HepG2 (cell line): Measurements from ENCODE around the gene SBNO1. TPM values are rescaled to one million over a fixed set of nuclear protein-coding genes. Genes with fewer than 3 reads are reported as not detected.
A peak's percentile ranks its signal among the peaks of the same experiment; 100 is the strongest.

Experiments
- AGO1 ChIP-seq: fragments of 200-400 bp; formaldehyde crosslinking; IDR thresholded peaks from 2 replicates; pipeline ENCODE4 v1.6.1; 2017; ENCODE audit warnings: mild to moderate bottlenecking, low read depth, low read length, moderate library complexity; ENCODE audit not compliant: poor library complexity, severe bottlenecking
- CEBPB ChIP-seq: IDR thresholded peaks from 2 replicates; pipeline ENCODE4 v1.6.1; 2011; ENCODE audit warnings: low read depth, low read length, improper control_type of control experiment, borderline replicate concordance
- CEBPG ChIP-seq: IDR thresholded peaks from 2 replicates; pipeline ENCODE4 v1.6.1; 2016
- CENPX ChIP-seq: sonication (generic); formaldehyde crosslinking; IDR thresholded peaks from 2 replicates; pipeline ENCODE4 v1.9.0; 2021; ENCODE audit warnings: mild to moderate bottlenecking, missing genetic modification reagents, moderate library complexity
- FIP1L1 ChIP-seq: fragments of 200-400 bp; formaldehyde crosslinking; IDR thresholded peaks from 2 replicates; pipeline ENCODE4 v1.6.1; 2018; ENCODE audit warnings: low read depth, mild to moderate bottlenecking, low read length, moderate library complexity, borderline replicate concordance; ENCODE audit not compliant: insufficient read depth
- HOXD1 ChIP-seq: sonication (generic); formaldehyde crosslinking; IDR thresholded peaks from 2 replicates; pipeline ENCODE4 v1.5.0; 2020; ENCODE audit warnings: missing genetic modification reagents
- KLF6 ChIP-seq: IDR thresholded peaks from 2 replicates; pipeline ENCODE4 v1.8.0; 2016; ENCODE audit warnings: missing biosample characterization, missing genetic modification reagents
- NFE2L1 ChIP-seq: sonication (generic); formaldehyde crosslinking; IDR thresholded peaks from 2 replicates; pipeline ENCODE4 v1.4.0; 2020; ENCODE audit warnings: missing genetic modification reagents, mild to moderate bottlenecking, borderline replicate concordance
- POGK ChIP-seq: sonication (generic); formaldehyde crosslinking; conservative IDR thresholded peaks from 2 replicates; pipeline ENCODE4 v1.8.0; 2022; ENCODE audit warnings: mild to moderate bottlenecking, moderate library complexity, missing genetic modification reagents
- SP140L ChIP-seq: sonication (generic); formaldehyde crosslinking; IDR thresholded peaks from 2 replicates; pipeline ENCODE4 v1.4.0; 2020; ENCODE audit warnings: missing genetic modification reagents, borderline replicate concordance
- TEAD3 ChIP-seq: optimal IDR thresholded peaks from 2 replicates; pipeline ENCODE3; 2016; ENCODE audit warnings: borderline replicate concordance
- ZBTB7A ChIP-seq: sonication (generic); formaldehyde crosslinking; IDR thresholded peaks from 2 replicates; pipeline ENCODE4 v1.8.0; 2022; ENCODE audit warnings: mild to moderate bottlenecking, missing genetic modification reagents
- ZNF235 ChIP-seq: sonication (generic); formaldehyde crosslinking; IDR thresholded peaks from 2 replicates; pipeline ENCODE4 v1.8.1; 2023; ENCODE audit warnings: mild to moderate bottlenecking, missing genetic modification reagents, borderline replicate concordance
- ZNF256 ChIP-seq: sonication (generic); formaldehyde crosslinking; conservative IDR thresholded peaks from 2 replicates; pipeline ENCODE4 v1.4.0; 2020; ENCODE audit warnings: missing genetic modification reagents
- ZNF264 ChIP-seq: sonication (generic); formaldehyde crosslinking; IDR thresholded peaks from 2 replicates; pipeline ENCODE4 v1.4.0; 2020; ENCODE audit warnings: missing genetic modification reagents
- ZNF484 ChIP-seq: sonication (generic); formaldehyde crosslinking; IDR thresholded peaks from 2 replicates; pipeline ENCODE4 v1.5.1; 2020; ENCODE audit warnings: mild to moderate bottlenecking, low read depth, missing genetic modification reagents, borderline replicate concordance
- ZNF644 ChIP-seq: IDR thresholded peaks from 2 replicates; pipeline ENCODE4 v1.6.1; 2016; ENCODE audit warnings: low read depth
- ZNF772 ChIP-seq: sonication (generic); formaldehyde crosslinking; IDR thresholded peaks from 2 replicates; pipeline ENCODE4 v1.5.0; 2020; ENCODE audit warnings: mild to moderate bottlenecking, missing genetic modification reagents
- polyA plus RNA-seq, 8 experiments: library from polyadenylated mRNA; depleted of rRNA in 3 of 8; stranded (reverse) in 7 of 8; unstranded in 1 of 8; fragments of >200 nt; fragmentation: Illumina TruSeq in 4 of 8; extraction: Trizol in 4 of 8; gene quantifications; 2 replicates each; pipeline versions ENCODE4 v1.2.1 to v1.2.3, GENCODE V29; 2011 to 2016; ENCODE audit warnings: low read depth in 4 of 8, missing spikeins in 1 of 8, mixed read lengths in 1 of 8; ENCODE audit not compliant: insufficient read depth in 1 of 8
- total RNA-seq, 5 experiments: library from RNA; depleted of rRNA; stranded (reverse); fragments of >200 nt; fragmentation: Illumina TruSeq; extraction: Trizol; gene quantifications; 2 replicates each; pipeline ENCODE4 v1.2.3, GENCODE V29; 2016; ENCODE audit warnings: low read depth in 1 of 5
- TF ChIP-seq, protein P1 (sequence below), 2 experiments: fragments of 450-650 bp in 1 of 2; sonication (generic) in 1 of 2; formaldehyde crosslinking in 1 of 2; IDR thresholded peaks; 2 replicates each; pipeline versions ENCODE4 v1.6.1 to v1.8.0; 2016 to 2022; ENCODE audit warnings: antibody characterized with exemption in 1 of 2, mild to moderate bottlenecking in 1 of 2, missing genetic modification reagents in 1 of 2
- TF ChIP-seq, protein P2 (sequence below), 2 experiments: fragments of 450-650 bp in 1 of 2; sonication (generic) in 1 of 2; formaldehyde crosslinking; IDR thresholded peaks; 2 replicates each; pipeline versions ENCODE4 v1.5.0 to v1.8.0; 2020 to 2022; ENCODE audit warnings: mild to moderate bottlenecking in 1 of 2, missing genetic modification reagents in 1 of 2

SBNO1 gene
- total and polyA plus RNA-seq, 2 of the 13 experiments (the other 11 are each of a cell fraction or from before 2014, with no cell fraction given), result 10.9 to 40.2 TPM

DNA sequence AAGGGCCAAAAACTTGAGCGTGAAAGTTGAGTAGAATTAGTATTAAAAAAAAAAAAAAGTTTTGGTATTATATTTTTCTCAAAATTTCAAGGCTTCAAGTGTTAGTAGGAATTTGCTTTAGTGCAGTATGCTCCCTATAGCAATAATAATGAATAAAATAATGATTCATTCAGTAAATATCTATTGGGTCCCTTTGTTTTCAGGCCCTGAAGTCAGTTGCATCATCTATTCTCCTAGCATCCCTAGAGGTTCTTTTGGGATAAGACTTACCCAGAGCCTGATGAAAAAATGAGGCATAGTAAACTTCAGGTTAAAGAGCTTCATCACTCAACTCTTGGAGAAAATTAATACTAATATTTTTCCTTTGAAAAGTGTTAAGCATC is 20.3 kb upstream of the SBNO1 start (continued):
- TF ChIP-seq ZNF772 (CRISPR knock-in tag) (no peak), HOXD1 (CRISPR knock-in tag) (no peak), CEBPG (CRISPR knock-in tag) (peak; percentile 53), ZNF256 (CRISPR knock-in tag) (no peak), POGK (CRISPR knock-in tag) (0 out of 2 replicates have a peak, but pooled peaks have one; percentile 6), CEBPB (peak; percentile 15; the same call in 1 of the 2 replicates), ZNF264 (no peak), CENPX (CRISPR knock-in tag) (no peak), TEAD3 (no peak), SP140L (CRISPR knock-in tag) (no peak), ZNF484 (CRISPR knock-in tag) (no peak), ZBTB7A (CRISPR knock-in tag) (no peak), KLF6 (CRISPR knock-in tag) (no peak), FIP1L1 (no peak), ZNF235 (CRISPR knock-in tag) (no peak), AGO1 (no peak), ZNF644 (CRISPR knock-in tag) (no peak), NFE2L1 (CRISPR knock-in tag) (no peak)
- TF ChIP-seq, protein P1, sequence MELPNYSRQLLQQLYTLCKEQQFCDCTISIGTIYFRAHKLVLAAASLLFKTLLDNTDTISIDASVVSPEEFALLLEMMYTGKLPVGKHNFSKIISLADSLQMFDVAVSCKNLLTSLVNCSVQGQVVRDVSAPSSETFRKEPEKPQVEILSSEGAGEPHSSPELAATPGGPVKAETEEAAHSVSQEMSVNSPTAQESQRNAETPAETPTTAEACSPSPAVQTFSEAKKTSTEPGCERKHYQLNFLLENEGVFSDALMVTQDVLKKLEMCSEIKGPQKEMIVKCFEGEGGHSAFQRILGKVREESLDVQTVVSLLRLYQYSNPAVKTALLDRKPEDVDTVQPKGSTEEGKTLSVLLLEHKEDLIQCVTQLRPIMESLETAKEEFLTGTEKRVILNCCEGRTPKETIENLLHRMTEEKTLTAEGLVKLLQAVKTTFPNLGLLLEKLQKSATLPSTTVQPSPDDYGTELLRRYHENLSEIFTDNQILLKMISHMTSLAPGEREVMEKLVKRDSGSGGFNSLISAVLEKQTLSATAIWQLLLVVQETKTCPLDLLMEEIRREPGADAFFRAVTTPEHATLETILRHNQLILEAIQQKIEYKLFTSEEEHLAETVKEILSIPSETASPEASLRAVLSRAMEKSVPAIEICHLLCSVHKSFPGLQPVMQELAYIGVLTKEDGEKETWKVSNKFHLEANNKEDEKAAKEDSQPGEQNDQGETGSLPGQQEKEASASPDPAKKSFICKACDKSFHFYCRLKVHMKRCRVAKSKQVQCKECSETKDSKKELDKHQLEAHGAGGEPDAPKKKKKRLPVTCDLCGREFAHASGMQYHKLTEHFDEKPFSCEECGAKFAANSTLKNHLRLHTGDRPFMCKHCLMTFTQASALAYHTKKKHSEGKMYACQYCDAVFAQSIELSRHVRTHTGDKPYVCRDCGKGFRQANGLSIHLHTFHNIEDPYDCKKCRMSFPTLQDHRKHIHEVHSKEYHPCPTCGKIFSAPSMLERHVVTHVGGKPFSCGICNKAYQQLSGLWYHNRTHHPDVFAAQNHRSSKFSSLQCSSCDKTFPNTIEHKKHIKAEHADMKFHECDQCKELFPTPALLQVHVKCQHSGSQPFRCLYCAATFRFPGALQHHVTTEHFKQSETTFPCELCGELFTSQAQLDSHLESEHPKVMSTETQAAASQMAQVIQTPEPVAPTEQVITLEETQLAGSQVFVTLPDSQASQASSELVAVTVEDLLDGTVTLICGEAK (IDR thresholded peaks at IDR 0.05), result no peak
- TF ChIP-seq, protein P1 (CRISPR knock-in tag; IDR thresholded peaks at IDR 0.05), result no peak
- TF ChIP-seq, protein P2, sequence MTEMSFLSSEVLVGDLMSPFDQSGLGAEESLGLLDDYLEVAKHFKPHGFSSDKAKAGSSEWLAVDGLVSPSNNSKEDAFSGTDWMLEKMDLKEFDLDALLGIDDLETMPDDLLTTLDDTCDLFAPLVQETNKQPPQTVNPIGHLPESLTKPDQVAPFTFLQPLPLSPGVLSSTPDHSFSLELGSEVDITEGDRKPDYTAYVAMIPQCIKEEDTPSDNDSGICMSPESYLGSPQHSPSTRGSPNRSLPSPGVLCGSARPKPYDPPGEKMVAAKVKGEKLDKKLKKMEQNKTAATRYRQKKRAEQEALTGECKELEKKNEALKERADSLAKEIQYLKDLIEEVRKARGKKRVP (CRISPR knock-in tag; IDR thresholded peaks at IDR 0.05), result peak; percentile 41 to 73; a peak in 3 of 4 replicates
